HG02970 (cell line): Measurements from ENCODE around the gene SLF2.

Source experiments
- ATAC-seq: cut with Tn5 transposase; IDR thresholded peaks from one replicate; pipeline ENCODE4 v1.9.1; 2021; ENCODE audit warnings: mild to moderate bottlenecking, moderate library complexity, moderate number of reproducible peaks; ENCODE audit not compliant: unreplicated experiment, low FRiP score

The SLF2 gene

DNA sequence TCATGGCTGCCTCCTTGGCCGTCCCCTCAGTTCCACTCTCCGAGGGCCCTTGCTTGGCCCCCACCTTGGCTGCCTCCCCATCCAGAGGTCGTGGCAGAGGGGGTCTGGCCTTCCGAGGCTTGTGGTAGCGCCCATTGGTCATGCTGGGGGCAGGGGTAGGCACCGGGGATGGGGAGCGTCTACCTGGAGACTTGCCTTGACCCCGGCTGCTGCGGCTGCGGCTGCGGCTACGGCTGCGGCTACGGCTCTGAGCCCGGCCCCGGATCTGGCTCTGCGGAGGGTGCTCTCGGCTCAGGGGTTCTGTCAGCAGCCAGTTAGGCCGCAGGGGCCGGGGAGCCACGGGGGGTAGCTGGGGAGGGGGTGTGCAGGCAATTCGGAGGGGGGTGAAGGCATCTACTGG lies 97.6 kb downstream of the SLF2 start:
- ATAC-seq: no peak

DNA sequence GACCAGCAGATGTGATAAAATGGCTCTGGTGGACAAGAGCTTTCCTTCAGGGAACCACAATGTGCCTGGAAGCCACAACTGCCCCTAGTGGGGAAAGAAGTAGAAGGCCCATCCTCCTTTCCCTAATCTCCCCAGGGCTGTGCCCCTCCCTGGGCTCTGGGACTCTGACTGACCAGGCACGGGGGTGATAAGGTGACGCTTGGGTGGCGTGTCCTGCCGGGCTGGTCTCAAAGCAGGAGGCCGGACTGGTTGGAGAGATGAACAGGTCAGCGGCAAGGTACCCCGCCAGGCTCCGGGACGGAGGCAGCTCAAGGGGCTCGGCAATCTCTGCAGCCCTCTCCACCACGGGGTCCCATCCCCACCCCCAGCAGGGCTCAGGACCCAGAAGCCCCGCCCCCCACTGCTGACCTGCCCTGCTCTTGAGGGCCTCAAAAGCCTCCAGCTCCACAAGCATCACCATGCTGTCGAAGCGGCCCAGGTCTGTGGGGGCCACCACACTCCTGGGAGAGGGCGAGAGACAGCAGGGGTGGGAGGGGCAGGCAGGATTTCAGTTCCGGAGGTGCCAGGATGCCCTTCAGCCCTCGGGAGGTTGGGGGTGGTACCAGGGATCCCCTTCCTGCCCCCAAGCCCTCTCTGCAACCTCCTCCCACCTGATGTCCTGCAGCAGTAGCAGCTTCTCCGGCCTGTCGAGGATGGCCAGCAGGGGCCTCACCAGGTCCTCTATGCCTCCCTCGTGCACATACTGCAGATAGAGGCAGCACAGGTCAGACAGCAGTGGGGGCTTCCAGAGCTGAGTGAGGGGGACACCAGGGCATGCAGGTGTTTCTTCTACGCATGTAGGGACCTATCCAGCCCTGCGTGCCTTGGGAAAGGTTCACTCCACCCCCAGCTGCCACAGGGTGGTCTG lies 99.0 kb downstream of the SLF2 start:
- no peak for ATAC-seq

DNA sequence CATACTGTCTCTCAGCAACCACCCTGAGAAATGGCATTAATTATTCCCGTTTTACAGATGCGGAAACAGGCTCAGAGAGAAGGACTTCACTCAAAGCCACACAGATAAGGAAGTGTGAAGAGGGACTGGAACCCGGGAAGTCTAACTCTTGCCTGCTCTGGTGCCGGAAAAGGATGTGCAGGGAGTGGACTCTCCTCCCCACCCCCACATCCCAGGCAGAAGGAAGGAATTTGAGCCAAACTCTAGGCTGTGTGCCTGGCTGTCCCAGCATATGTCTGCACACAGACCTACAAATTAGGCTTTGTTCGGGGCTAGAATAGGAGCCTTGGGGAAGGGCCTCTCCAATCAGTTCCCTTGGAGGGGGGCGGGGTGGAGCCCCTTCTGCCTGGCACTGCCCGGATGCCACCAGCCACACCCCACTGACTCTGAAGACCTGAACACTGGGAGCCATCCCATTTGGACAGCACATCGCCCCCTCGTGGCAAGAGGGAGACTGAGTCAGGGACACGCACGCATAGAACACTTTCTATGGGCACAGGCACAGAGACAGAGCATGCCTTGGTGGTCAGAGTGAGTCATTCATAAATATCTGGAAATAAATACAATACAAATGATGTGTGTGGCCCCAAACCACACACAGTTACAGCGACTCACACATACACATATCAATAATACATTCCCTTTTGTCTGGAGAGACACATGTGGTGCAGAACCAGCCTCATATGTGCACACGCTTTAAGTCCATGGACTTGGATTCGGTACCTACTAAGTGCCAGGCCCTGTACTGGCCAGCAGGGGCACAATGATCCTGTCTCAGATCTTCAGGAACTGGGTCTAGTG lies 100.0 kb downstream of the SLF2 start:
- peak; percentile 56 for ATAC-seq

GRCh38 chr10:101013365-101013825 lies 100.6 kb downstream of the SLF2 start:
- ATAC-seq: no peak

DNA sequence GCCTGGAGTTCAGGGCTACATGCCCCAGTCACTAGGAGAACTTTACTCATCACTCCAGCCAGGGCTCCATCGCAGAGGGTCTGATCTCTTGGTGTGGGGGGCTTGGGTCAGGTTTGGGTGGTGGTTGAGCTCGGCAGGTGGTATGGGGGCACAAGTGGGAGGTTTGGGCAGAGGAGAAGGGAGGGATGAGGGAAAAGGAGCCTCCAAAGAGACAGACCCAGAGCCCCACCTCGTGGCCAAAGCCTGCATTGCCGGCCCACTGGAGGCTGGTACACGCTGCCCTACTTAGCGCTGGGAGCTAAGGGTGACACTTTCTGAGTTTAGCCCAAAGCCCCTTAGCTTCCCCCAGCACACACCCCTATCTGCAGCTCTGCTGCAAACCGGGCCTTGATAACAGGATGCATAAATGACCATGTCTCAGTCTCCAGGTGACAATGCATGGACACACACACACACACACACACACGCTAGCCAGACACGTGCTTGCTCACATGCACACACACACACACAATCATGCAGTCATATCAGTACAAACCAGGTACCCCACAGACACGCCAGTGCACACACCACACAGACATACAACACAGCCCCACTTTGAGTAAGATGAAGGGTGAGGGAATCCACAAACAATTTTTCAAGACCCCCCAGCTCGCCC lies 101.6 kb downstream of the SLF2 start:
- no peak for ATAC-seq
